ENCODE data around the gene PRM3.

PRM3 gene

GRCh38 chr16:11280616-11281522 is 7.4 kb upstream of the PRM3 start, which contains the start of gene PRM1:
PRM1 (minus strand) TSS chr16:11281330; CDS start chr16:11281238, 92 bp downstream.
- no peak for DNase-seq

GRCh38 chr16:11278681-11279628 is 5.5 kb upstream of the PRM3 start:
- DNase-seq, result peak; percentile 32 to 36

GRCh38 chr16:11277607-11278337 is 4.3 kb upstream of the PRM3 start:
- DNase-seq, result no peak

GRCh38 chr16:11276896-11277593 is 3.6 kb upstream of the PRM3 start:
- DNase-seq, result no peak

- no peak for DNase-seq
Measured at GRCh38 chr16:11276143-11276895, 2.9 kb upstream of the PRM3 start, which contains the start of gene PRM2. PRM2 (minus strand) TSS chr16:11276480; CDS start chr16:11276370, 110 bp downstream.

GRCh38 chr16:11274964-11275363 is 1.5 kb upstream of the PRM3 start:
- no peak for DNase-seq

- DNase-seq, result no peak
Measured at GRCh38 chr16:11273721-11274324, 394 bp upstream of the PRM3 start.

GRCh38 chr16:11272484-11272883 is 945 bp downstream of the PRM3 start:
- DNase-seq, result peak in 1 of 2 donors; percentile 42

GRCh38 chr16:11271610-11272009 is 1.8 kb downstream of the PRM3 start:
- DNase-seq, result no peak

GRCh38 chr16:11270602-11271162 is 2.7 kb downstream of the PRM3 start:
- no peak for DNase-seq

- no peak for DNase-seq
Measured at GRCh38 chr16:11268921-11269375, 4.5 kb downstream of the PRM3 start, which contains the start of gene TNP2. TNP2 (minus strand) TSS chr16:11269325; CDS start chr16:11269262, 63 bp downstream.

- DNase-seq, result no peak
Measured at GRCh38 chr16:11265124-11265523, 8.3 kb downstream of the PRM3 start.

- DNase-seq, result peak; percentile 26 to 37
Measured at GRCh38 chr16:11264155-11264832, 9.1 kb downstream of the PRM3 start.

- no peak for DNase-seq
Measured at GRCh38 chr16:11263737-11264136, 9.7 kb downstream of the PRM3 start.

- DNase-seq, result no peak
Measured at GRCh38 chr16:11262915-11263314, 10.5 kb downstream of the PRM3 start.

GRCh38 chr16:11260596-11260966 is 12.8 kb downstream of the PRM3 start:
- no peak for DNase-seq

GRCh38 chr16:11259655-11260595 is 13.5 kb downstream of the PRM3 start:
- no peak for DNase-seq

All from inflammatory macrophage (primary cell).